WTC11 (cell line): Measurements from ENCODE around the gene ALAS1. TPM values are rescaled to one million over a fixed set of nuclear protein-coding genes. Genes with fewer than 3 reads are reported as not detected.

ENCODE experiments used
- ATAC-seq: fragments of 200-7000 bp; cut with Tn5 transposase; 2 replicates; pipeline ENCODE4 v1.10.0; 2021; ENCODE audit warnings: mild to moderate bottlenecking, moderate library complexity
- CTCF ChIA-PET: fragments of 300-600 bp; sonication (Branson Sonifier 250); formaldehyde crosslinking; loops from one replicate; lab custom pipeline; 2021; ENCODE audit warnings: antibody characterized with exemption; lab: Charles Lee
- POLR2A ChIA-PET: fragments of 350-600 bp; sonication (Branson Sonifier 250); formaldehyde crosslinking; loops from one replicate; lab custom pipeline; 2021; ENCODE audit warnings: antibody characterized with exemption; lab: Charles Lee
- DNase-seq: peaks from one replicate; pipeline ENCODE4 v3.0.0; 2021; ENCODE audit warnings: low spot score
- H3K27ac Mint-ChIP-seq: 2 replicates; pipeline ENCODE4 v1.8.0; 2021; ENCODE audit warnings: mixed read lengths
- H3K27me3 Mint-ChIP-seq: 2 replicates; pipeline ENCODE4 v1.8.0; 2021; ENCODE audit warnings: low read depth, mild to moderate bottlenecking, moderate library complexity, mixed read lengths
- H3K36me3 Mint-ChIP-seq: 2 replicates; pipeline ENCODE4 v1.8.0; 2021; ENCODE audit warnings: mixed read lengths
- H3K4me1 Mint-ChIP-seq: 2 replicates; pipeline ENCODE4 v1.8.0; 2022; ENCODE audit warnings: mixed read lengths
- H3K4me3 Mint-ChIP-seq: 2 replicates; pipeline ENCODE4 v1.8.0; 2021; ENCODE audit warnings: mild to moderate bottlenecking, moderate library complexity, mixed read lengths
- H3K9me3 Mint-ChIP-seq: 2 replicates; pipeline ENCODE4 v1.8.0; 2021; ENCODE audit warnings: mixed read lengths
- AR ChIP-seq: fragments of 250-450 bp; sonication (Bioruptor Pico); IDR thresholded peaks from 2 replicates; pipeline ENCODE4 v1.9.0; 2021; ENCODE audit warnings: mild to moderate bottlenecking
- CREB1 ChIP-seq: sonication (generic); formaldehyde crosslinking; IDR thresholded peaks from 2 replicates; pipeline ENCODE4 v1.8.0; 2023; ENCODE audit warnings: mild to moderate bottlenecking, missing genetic modification reagents
- GRHL2 ChIP-seq: fragments of 250-450 bp; sonication (Bioruptor Pico); IDR thresholded peaks from 2 replicates; pipeline ENCODE4 v1.8.0; 2022; ENCODE audit warnings: mild to moderate bottlenecking, moderate library complexity; ENCODE audit not compliant: insufficient replicate concordance, severe bottlenecking
- HMGXB4 ChIP-seq: sonication (generic); formaldehyde crosslinking; IDR thresholded peaks from 2 replicates; pipeline ENCODE4 v1.8.1; 2023; ENCODE audit warnings: mild to moderate bottlenecking, moderate library complexity, missing genetic modification reagents
- JUN ChIP-seq: sonication (generic); formaldehyde crosslinking; IDR thresholded peaks from 2 replicates; pipeline ENCODE4 v1.8.0; 2023; ENCODE audit warnings: mild to moderate bottlenecking, missing genetic modification reagents
- KAT7 ChIP-seq: sonication (generic); formaldehyde crosslinking; IDR thresholded peaks from 2 replicates; pipeline ENCODE4 v1.8.1; 2023; ENCODE audit warnings: missing genetic modification reagents, mild to moderate bottlenecking, borderline replicate concordance
- MYBL2 ChIP-seq: sonication (generic); formaldehyde crosslinking; IDR thresholded peaks from 2 replicates; pipeline ENCODE4 v1.8.1; 2023; ENCODE audit warnings: mild to moderate bottlenecking, moderate library complexity, missing genetic modification reagents
- NFYB ChIP-seq: sonication (generic); formaldehyde crosslinking; conservative IDR thresholded peaks from 2 replicates; pipeline ENCODE4 v1.8.0; 2022; ENCODE audit warnings: low read depth, missing genetic modification reagents
- NR1H2 ChIP-seq: sonication (generic); formaldehyde crosslinking; IDR thresholded peaks from 2 replicates; pipeline ENCODE4 v1.9.0; 2021; ENCODE audit warnings: mild to moderate bottlenecking, moderate library complexity, missing genetic modification reagents
- NR2C2 ChIP-seq: sonication (generic); formaldehyde crosslinking; IDR thresholded peaks from 2 replicates; pipeline ENCODE4 v1.8.0; 2022; ENCODE audit warnings: mild to moderate bottlenecking, missing genetic modification reagents
- SP1 ChIP-seq: sonication (generic); formaldehyde crosslinking; conservative IDR thresholded peaks from 2 replicates; pipeline ENCODE4 v1.8.1; 2022; ENCODE audit warnings: missing genetic modification reagents
- TCF7 ChIP-seq: sonication (generic); formaldehyde crosslinking; IDR thresholded peaks from 2 replicates; pipeline ENCODE4 v1.8.0; 2022; ENCODE audit warnings: mild to moderate bottlenecking, low read depth, missing genetic modification reagents, moderate library complexity
- TEAD1 ChIP-seq: sonication (generic); formaldehyde crosslinking; IDR thresholded peaks from 2 replicates; pipeline ENCODE4 v1.8.0; 2022; ENCODE audit warnings: mild to moderate bottlenecking, missing genetic modification reagents
- TEAD4 ChIP-seq: sonication (generic); formaldehyde crosslinking; IDR thresholded peaks from 2 replicates; pipeline ENCODE4 v1.8.0; 2022; ENCODE audit warnings: mild to moderate bottlenecking, missing genetic modification reagents
- total RNA-seq: library from RNA; stranded (reverse); gene quantifications from 3 replicates; pipeline ENCODE4 v1.2.3, GENCODE V29; 2021
- TF ChIP-seq, protein P1 (sequence below): sonication (generic); formaldehyde crosslinking; IDR thresholded peaks from 2 replicates; pipeline ENCODE4 v1.8.1; 2023; ENCODE audit warnings: mild to moderate bottlenecking, missing genetic modification reagents
- TF ChIP-seq, protein P2 (sequence below): sonication (generic); formaldehyde crosslinking; IDR thresholded peaks from 2 replicates; pipeline ENCODE4 v1.8.1; 2022; ENCODE audit warnings: low read depth, mild to moderate bottlenecking, moderate library complexity, missing genetic modification reagents, borderline replicate concordance
- TF ChIP-seq, protein P3 (sequence below): fragments of 250-450 bp; sonication (Bioruptor Pico); IDR thresholded peaks from 2 replicates; pipeline ENCODE4 v2.1.2; 2022; ENCODE audit warnings: mild to moderate bottlenecking, moderate library complexity
- TF ChIP-seq, protein P4 (sequence below): fragments of 250-450 bp; sonication (Bioruptor Pico); IDR thresholded peaks from 2 replicates; pipeline ENCODE4 v1.9.0; 2021; ENCODE audit warnings: mild to moderate bottlenecking, borderline replicate concordance
- TF ChIP-seq, protein P5 (sequence below): sonication (generic); formaldehyde crosslinking; IDR thresholded peaks from 2 replicates; pipeline ENCODE4 v1.8.0; 2023; ENCODE audit warnings: missing genetic modification reagents

The ALAS1 gene
- total RNA-seq, 1 experiment from 2014 or later, result 39.1 TPM

- DNase-seq, result no peak
- no peak overlapping the region for H3K27ac Mint-ChIP-seq
- no peak for ATAC-seq
- ChIA-PET POLR2A (no interaction called here), CTCF (interaction anchor here (0.7 to 1.3 kb wide), 3 partner anchors 19 to 39 kb away, joined by 3 to 4 read pairs (median 3); partner anchors contain the start of gene WDR82)
- no peaks in the 10 kb centered on the region for H3K27me3 Mint-ChIP-seq
- TF ChIP-seq, protein P1, sequence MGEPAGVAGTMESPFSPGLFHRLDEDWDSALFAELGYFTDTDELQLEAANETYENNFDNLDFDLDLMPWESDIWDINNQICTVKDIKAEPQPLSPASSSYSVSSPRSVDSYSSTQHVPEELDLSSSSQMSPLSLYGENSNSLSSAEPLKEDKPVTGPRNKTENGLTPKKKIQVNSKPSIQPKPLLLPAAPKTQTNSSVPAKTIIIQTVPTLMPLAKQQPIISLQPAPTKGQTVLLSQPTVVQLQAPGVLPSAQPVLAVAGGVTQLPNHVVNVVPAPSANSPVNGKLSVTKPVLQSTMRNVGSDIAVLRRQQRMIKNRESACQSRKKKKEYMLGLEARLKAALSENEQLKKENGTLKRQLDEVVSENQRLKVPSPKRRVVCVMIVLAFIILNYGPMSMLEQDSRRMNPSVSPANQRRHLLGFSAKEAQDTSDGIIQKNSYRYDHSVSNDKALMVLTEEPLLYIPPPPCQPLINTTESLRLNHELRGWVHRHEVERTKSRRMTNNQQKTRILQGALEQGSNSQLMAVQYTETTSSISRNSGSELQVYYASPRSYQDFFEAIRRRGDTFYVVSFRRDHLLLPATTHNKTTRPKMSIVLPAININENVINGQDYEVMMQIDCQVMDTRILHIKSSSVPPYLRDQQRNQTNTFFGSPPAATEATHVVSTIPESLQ (CRISPR knock-in tag), result no peak
- no peak for TF ChIP-seq TEAD4 (CRISPR knock-in tag)
- no peak for TF ChIP-seq SP1
- TF ChIP-seq, protein P2, sequence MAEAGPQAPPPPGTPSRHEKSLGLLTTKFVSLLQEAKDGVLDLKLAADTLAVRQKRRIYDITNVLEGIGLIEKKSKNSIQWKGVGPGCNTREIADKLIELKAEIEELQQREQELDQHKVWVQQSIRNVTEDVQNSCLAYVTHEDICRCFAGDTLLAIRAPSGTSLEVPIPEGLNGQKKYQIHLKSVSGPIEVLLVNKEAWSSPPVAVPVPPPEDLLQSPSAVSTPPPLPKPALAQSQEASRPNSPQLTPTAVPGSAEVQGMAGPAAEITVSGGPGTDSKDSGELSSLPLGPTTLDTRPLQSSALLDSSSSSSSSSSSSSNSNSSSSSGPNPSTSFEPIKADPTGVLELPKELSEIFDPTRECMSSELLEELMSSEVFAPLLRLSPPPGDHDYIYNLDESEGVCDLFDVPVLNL, result no peak
- TF ChIP-seq NR2C2 (CRISPR knock-in tag), result no peak
- no peak for TF ChIP-seq AR (CRISPR knock-in tag)
- TF ChIP-seq HMGXB4 (CRISPR knock-in tag), result no peak
- TF ChIP-seq TCF7 (CRISPR knock-in tag), result no peak
- TF ChIP-seq JUN (CRISPR knock-in tag), result no peak
- no peak for TF ChIP-seq TEAD1 (CRISPR knock-in tag)
- TF ChIP-seq CREB1, result no peak
- no peak for TF ChIP-seq NFYB (CRISPR knock-in tag)
- no peak for TF ChIP-seq NR1H2 (CRISPR knock-in tag)
- no peak for TF ChIP-seq KAT7 (CRISPR knock-in tag)
- TF ChIP-seq GRHL2 (CRISPR knock-in tag), result no peak
- TF ChIP-seq, protein P3, sequence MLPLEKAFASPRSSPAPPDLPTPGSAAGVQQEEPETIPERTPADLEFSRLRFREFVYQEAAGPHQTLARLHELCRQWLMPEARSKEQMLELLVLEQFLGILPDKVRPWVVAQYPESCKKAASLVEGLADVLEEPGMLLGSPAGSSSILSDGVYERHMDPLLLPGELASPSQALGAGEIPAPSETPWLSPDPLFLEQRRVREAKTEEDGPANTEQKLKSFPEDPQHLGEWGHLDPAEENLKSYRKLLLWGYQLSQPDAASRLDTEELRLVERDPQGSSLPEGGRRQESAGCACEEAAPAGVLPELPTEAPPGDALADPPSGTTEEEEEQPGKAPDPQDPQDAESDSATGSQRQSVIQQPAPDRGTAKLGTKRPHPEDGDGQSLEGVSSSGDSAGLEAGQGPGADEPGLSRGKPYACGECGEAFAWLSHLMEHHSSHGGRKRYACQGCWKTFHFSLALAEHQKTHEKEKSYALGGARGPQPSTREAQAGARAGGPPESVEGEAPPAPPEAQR (CRISPR knock-in tag), result no peak
- TF ChIP-seq, protein P4, sequence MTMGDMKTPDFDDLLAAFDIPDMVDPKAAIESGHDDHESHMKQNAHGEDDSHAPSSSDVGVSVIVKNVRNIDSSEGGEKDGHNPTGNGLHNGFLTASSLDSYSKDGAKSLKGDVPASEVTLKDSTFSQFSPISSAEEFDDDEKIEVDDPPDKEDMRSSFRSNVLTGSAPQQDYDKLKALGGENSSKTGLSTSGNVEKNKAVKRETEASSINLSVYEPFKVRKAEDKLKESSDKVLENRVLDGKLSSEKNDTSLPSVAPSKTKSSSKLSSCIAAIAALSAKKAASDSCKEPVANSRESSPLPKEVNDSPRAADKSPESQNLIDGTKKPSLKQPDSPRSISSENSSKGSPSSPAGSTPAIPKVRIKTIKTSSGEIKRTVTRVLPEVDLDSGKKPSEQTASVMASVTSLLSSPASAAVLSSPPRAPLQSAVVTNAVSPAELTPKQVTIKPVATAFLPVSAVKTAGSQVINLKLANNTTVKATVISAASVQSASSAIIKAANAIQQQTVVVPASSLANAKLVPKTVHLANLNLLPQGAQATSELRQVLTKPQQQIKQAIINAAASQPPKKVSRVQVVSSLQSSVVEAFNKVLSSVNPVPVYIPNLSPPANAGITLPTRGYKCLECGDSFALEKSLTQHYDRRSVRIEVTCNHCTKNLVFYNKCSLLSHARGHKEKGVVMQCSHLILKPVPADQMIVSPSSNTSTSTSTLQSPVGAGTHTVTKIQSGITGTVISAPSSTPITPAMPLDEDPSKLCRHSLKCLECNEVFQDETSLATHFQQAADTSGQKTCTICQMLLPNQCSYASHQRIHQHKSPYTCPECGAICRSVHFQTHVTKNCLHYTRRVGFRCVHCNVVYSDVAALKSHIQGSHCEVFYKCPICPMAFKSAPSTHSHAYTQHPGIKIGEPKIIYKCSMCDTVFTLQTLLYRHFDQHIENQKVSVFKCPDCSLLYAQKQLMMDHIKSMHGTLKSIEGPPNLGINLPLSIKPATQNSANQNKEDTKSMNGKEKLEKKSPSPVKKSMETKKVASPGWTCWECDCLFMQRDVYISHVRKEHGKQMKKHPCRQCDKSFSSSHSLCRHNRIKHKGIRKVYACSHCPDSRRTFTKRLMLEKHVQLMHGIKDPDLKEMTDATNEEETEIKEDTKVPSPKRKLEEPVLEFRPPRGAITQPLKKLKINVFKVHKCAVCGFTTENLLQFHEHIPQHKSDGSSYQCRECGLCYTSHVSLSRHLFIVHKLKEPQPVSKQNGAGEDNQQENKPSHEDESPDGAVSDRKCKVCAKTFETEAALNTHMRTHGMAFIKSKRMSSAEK (CRISPR knock-in tag), result no peak
- no peak for TF ChIP-seq MYBL2 (CRISPR knock-in tag)
- TF ChIP-seq, protein P5, sequence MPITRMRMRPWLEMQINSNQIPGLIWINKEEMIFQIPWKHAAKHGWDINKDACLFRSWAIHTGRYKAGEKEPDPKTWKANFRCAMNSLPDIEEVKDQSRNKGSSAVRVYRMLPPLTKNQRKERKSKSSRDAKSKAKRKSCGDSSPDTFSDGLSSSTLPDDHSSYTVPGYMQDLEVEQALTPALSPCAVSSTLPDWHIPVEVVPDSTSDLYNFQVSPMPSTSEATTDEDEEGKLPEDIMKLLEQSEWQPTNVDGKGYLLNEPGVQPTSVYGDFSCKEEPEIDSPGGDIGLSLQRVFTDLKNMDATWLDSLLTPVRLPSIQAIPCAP (CRISPR knock-in tag), result no peak
- H3K9me3 Mint-ChIP-seq, result no peaks in the 10 kb centered on the region
- no peak overlapping the region for H3K4me3 Mint-ChIP-seq
- no peaks in the 10 kb centered on the region for H3K4me1 Mint-ChIP-seq
- peaks cover 88% of the 10 kb centered on the region for H3K36me3 Mint-ChIP-seq
These were observed 61.1 kb downstream of the ALAS1 start for GRCh38 chr3:52259035-52259434.
